HG03575 (cell line): ENCODE data around the gene GRID1.

Experiments
- ATAC-seq: cut with Tn5 transposase; IDR thresholded peaks from one replicate; pipeline ENCODE4 v1.9.1; 2021; ENCODE audit not compliant: unreplicated experiment, insufficient number of reproducible peaks, low FRiP score; ENCODE audit errors: extremely low read depth

The GRID1 gene

DNA sequence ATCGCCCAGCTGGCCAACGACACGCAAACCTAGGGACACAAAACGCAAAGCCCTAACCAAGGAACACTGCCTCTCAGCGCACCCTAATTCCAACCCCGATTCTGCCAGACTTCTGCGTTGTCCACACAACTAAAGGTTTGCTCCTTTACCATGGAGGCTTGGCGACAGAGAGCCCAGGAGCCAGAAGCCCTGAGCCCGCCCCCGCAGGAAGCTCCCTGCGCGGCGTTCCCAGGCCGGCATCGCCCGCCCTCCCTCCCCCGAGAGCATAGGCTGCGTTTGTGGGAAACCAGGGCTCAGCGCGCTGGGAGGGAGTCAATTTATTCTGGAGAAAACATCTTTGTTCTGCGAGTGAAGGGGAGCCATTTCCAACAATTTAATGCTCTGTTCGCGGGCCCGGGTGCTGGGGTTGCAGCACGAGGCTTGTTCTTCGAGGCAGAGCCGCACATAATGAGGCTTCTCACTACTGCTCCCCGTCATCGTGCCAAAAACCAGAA is 103.9 kb downstream of the GRID1 start:
- ATAC-seq, result no peak

DNA sequence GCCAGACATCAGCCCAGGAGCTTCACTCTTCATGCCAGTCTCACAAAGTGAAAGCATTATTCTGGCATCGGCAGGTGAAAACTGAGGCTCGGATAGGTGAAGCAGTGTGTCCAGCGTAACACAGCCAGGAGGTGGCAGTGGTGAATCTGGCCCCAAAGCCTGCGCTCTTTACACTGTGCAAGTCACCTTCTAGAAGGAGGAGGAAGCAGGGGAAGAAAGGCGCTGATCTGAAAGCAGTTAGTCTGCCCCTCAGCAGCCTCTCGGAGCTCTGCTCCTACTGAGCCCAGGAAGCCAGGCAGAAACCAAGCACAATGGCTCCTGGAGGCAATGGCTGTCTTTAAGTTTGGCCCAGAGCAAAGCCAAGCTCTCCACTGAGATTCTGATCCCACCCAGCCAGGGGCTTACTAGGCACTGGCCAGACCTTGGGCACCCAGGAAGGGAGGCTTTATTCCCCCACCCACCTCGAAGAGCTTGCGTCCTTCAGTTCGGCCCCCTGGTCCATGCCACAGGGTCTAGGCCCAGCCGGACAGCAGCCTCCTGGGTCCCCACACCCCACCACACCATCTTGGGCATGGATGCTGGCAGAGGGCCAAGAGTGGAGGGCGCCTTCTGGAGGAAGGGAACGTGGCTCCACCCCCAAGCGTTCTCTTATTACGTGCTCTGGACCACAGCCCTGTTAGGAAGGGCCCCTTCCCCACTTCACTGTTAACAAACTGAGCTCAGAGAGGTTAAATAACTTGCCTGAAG is 104.5 kb downstream of the GRID1 start:
- no peak for ATAC-seq

DNA sequence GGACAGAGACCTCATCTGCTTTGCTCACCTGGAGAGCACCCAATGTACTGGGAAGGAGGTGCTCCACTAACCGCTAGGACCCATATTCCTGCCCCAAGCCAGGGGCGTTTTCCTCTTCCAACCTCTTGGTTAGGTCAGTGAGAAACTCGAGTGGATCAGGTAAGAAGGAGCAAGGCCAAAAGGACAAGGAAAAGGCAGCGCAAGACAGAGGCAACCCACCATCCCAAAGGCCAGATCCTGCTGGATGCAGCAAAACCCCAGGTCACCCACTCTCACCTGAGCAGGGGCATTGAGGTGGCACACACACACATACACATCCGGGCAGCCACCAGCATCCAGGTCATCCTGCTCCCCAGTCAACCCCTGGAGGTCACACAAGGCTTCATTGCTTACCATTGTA is 105.1 kb downstream of the GRID1 start:
- no peak for ATAC-seq

DNA sequence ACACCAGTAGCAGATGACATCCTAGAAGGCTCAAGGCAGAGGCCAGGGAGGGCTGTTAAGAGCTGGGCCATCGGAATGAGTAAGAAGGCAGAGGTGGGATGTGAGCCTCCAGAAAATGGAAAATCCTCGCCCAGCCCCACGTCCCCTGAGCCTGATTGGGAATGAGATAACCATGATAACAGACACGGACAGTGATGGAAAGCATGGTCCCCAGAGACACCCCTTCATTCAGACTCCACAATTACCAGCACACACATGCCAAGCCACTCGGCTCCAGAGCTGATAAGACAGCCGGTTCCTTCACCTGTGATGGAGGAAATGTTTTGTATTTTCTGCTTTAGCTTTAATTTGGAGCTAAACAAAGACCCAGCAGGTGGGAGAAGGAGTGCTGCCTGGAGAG is 106.0 kb downstream of the GRID1 start:
- ATAC-seq, result no peak

DNA sequence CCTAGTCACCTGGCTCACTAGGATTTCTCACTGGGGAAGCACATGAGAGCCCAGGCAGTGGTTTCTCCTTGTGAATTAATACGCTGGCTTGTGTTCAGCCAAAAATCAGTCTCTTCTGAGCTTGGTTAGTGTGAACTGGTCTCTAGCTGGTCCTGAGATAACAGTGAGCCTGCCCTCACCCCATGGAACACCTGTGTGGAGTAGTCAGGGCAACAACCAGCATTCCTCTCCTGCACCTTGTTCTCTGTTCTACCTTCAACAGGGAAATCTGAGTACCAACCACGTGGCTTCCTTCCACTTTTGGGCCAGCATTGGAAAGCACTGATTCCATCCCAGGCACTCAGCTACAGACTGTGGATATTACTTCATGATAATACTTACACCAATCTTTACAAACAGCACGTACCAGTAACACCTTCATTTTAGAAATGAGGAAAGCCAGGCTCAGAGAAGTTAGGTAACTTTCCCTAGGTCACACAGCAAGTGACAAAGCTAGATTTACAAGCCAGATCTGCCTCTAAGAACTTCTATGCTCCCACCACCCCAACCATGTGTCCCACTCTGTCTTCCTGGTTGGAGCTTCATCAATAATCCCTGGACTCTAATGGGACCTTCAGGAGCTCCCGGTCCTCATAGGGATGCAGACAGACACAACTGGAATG is 106.6 kb downstream of the GRID1 start:
- no peak for ATAC-seq

DNA sequence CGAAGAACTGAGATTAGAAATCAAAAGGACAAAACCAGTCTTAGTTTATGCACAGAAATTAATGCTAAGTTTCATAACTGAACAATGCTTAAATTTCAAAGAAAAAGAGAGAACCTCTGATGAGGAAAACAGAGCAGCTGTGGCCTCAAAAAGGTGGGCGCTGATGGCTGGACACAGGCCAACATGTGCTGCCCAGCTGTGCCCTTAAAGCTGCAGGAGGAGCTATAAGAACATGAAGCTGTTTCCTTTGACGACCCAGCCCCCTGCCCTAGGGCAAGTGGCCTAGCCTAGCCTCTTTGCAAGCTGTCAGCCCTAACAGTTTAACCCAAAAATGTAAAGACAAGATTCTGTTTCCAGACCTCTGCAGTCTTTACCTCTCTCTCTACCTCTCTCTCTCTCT is 107.7 kb downstream of the GRID1 start:
- ATAC-seq, result no peak

DNA sequence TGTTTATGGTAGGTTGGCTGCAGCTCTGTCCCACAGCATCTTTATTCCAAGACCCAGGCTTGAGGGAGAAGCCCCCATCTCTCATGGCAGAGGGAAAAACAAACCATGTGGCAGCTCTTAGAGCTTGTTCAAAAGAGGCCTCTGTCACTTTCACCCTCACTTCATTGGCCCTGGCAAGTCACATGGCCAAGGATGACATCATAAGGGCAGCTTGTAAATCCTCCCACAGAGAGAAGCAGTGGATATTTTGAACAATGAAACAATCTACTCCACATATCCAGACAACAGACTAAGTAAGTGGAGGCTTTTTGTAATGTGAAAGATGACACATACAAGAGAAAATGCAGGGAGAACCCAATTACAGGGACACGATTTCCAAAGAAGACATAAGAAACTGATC is 108.1 kb downstream of the GRID1 start:
- no peak for ATAC-seq

DNA sequence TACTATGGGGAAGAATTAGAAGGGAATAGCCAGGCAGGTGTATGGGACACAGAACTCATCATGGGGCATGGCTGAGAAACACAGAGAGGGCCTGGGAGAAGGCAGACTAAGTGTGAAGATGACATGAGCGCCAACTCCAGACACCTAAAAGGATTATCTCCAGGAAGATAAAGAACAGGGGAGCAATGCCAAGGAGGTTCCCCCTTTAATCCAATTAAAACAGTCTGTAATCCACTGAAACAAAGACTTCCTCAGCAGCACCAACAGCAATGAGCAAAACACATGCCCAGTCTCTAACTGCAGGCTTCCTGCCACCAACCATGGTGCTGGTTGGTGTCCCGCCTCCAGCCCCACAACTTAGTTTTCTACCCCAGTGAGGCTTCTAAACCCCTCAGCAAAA is 108.9 kb downstream of the GRID1 start:
- ATAC-seq, result no peak

DNA sequence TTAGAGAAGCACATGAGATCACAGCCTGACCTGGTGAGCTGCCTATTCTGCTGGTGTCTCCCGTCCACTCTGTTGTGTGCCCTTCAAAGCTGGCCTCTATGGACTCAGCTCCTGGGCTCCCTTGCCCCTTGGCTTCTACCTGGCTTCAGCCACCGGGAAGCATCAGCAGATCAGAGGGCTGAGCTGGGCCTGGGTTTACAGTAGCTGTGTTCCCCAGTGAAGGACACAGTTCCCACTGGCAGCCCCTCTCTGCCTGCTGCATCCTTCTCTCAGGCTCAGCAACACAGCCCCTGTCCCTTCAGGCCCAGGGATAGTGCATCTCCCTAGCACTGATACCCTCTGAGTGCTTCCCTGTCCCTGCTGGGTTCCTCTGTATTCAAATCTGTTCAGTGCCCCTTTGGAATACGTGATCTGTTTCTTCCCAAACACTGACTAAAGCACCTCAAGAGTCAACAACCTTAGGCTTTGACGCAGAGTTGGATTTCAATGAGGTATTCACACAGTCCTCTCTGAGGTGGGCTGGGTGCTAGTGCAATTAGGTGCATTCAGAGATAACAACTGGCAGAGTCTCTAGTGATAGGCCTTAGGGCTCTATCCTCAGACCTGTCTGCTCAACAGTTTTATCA is 109.8 kb downstream of the GRID1 start:
- no peak for ATAC-seq

DNA sequence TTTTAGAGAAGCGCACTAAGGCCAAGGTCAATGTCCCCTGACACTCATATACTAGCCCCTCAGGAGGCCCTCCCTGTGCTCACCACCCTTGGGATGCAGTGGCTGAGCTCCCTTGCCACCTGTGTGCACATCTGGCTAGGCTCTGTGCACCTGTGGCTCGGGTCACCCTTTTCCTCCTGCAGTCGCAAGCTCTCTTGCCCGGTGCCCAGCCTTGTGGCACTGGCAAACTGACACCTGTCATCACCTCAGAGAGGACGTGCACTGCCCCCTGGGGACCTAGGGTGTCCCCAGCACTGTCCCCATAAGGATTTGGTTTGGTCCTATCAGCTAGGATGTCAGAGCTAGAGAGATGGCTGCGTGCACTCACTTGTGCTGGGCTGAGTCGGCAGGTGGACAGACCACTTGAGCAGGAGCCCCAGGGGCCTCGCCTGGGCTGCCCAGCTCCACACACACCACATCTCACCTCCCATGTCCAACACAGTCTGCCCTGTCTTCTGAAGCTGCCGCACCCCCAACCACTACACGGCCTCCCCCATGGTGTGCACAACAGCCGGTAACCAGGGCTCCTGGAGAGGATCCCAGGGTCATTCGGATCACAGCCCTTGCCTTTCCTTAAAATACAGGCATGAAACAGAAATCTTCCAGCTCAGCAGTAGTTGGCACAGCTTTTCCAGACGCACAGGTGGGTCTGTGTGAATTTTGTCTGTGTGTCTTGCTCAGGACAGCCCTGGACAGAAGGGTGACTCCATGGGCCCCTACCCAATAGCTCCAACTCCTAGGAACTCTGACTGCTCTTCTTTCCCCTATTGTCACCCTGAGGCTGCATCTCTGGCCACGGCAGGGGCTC is 111.0 kb downstream of the GRID1 start:
- ATAC-seq, result no peak

DNA sequence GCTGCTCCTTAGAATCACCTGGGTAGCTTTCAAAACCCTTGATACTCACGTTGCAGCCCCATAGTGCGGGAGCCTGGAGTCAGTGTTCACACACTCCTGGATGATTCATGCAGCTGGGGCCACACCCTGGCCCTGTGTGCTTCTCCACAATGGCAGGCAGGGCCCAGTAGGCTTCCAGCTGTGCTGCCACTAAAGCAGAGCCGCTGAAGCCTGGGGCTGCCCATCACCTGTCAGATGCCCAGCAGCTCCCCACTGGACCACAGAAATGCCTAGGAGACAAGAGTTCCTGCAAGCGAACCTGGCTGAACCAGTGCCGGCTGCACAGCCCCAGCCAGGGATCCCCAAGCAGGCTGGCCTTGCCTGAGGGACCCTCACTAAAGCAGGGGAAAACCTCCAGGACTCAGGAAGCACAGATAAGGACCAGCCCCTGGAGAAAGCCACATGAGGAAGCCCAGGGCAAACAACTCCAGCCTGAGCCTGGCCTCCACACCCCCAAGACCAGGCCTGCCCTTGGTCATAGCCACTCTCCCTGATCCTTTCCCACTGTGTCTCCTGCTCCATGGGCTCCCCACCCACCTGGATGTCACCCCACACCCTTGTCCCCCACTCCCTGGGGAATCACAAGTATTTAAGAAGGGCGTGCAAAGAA is 111.9 kb downstream of the GRID1 start:
- no peak for ATAC-seq

DNA sequence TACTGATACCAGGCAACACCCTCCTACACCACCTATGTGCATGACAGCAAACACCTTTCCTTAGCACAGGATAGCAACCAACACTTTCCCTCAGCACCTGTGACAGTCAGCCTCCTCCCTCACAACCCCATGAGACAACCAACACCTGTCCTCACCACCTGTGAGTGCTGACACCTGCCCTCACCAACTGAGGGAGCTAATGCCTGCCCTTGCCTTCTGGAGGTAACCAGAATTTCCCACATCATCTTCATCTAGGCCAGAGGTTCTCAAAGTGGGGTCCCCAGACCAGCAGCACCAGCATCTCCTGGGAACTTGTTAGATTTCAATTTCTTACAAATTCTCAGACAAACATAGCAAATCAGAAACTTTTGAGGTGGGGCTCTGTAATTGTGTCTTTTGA is 112.5 kb downstream of the GRID1 start:
- ATAC-seq, result no peak

DNA sequence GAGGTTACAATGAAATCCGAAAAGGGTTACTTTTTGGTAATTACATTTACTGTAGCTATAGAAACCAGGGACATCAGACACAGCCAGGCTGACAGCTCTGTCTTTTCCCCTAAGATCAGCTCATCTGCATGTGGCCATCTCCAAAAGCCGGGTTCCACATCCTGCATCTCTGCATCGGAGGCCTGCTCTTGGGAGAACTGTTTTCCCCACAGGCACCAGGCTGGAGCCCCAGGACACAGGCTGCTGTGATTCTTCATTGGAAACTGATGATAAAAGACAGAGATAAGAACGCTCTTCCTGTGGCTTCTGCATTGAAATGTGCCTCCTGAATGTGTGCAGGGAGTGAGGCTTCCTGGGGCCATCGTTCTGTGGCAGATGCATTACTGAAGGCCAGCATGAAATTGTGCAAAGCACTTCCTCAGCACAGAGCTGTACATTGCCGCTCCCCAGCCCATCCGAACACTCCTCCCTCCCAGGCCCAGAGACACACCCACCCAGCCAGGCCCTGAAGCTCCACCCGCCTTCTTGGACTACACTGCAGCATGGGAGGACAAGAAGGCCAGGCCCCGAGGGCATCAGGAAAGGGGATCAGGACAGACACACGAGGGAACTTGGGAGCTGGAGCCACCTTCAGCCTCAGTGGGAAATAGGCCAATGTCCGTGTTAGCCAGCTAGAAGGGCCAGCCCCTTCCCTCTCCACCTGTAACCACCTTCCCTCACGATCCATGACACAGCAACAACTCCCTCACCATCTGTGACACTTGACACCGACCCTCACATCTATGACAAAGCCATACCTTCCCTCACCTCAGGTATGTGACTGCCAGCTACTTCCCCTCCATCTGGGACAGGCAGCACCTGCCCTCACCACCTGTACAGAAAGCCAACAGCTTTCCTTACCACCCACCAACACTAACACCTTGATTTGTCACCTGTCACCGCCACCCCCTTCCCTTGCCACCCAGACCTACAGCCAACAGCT is 113.2 kb downstream of the GRID1 start:
- no peak for ATAC-seq

DNA sequence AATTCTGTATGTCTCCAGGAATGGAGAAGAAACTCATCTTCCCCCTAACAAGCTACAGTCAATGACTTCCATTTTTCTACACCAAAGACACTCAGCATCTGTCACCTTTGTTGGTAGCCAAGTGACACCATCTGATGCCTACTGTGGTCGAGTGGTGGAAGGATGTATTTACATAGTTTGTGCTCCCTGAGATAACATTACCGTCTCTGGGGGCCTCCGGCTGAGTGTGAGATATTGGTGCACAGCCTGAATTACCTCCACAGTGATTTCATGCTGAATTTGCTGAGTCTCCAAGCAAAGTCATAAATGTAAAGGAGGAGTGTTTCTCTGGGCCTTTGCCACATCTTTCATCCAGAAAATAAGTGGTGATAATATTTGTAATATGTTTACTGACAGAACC is 114.0 kb downstream of the GRID1 start:
- no peak for ATAC-seq

DNA sequence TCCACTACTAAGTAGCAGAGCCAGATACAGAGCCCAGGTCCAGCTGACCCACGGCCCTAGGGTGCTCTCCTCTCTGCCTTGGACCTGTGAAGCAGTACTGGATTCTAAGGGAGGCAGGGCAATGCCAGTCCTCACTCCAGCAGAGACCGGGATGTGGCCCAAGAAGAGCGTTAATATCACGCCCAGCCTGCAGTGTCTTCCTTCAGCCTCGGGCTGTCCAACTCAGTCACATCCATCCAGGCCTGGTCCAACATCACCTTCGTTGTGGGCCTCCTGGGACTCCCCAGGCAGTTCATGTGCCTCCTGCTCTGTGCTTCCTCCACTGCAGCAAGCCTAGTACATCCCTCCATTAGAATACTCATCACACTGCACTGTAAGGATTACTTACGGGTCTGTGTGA is 114.5 kb downstream of the GRID1 start:
- no peak for ATAC-seq

DNA sequence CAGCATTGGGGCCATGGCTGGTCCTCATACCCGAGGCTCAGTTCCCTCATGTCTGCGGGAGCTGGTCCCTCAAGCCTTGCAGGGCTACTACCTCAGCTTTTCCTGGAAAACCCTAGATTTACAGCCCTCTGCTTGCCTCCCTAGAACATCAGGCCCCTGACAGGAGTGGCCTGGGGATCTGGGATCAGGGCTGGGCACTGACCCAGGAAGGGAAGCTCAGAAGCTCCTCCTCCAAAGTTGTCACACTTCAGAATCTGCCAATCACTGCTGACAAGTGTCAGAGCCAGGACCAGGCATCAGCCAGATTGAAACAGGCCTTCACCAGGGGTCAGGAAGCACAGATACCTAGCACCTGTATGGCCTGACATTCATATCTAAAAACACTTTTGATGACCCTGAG is 115.2 kb downstream of the GRID1 start:
- no peak for ATAC-seq

DNA sequence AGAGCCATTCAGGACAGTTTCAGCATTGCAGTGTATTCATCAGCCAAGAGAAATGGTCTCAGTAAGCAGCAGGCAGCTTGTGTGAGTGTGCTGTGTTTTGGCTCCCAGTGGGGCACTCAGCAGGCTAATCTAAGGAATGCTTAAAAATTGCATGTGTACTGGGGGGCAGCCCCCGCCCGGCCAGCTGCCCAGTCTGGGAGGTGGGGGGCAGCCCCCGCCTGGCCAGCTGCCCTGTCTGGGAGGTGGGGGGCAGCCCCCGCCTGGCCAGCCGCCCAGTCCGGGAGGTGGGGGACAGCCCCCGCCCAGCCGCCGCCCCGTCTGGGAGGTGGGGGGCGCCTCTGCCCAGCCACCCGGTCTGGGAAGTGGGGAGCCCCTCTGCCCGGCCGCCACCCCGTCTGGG is 116.2 kb downstream of the GRID1 start:
- ATAC-seq, result no peak

DNA sequence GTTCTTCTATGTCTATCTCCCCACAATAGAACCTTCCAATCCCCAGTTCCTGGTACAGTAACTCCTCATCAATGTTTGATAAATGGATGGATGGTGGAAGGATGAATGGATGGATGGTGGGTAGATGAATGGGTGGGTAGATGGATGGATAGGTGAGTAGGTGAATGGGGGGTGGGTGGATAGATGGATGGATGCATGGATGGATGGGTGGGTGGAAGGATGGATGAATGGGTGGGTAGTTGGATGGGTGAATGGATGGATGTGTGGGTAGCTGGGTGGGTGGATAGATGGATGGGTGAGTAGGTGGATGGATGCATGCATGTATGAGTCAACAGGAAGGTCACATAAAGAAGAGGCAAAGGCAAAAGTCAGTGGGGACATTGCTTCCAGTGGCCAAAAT is 116.8 kb downstream of the GRID1 start:
- no peak for ATAC-seq
